Endothelial cell (in vitro differentiated cells): ENCODE measurements around the gene PSMA7. TPM values are rescaled to one million over a fixed set of nuclear protein-coding genes. Genes with fewer than 3 reads are reported as not detected.
A peak's percentile ranks its signal among the peaks of the same experiment; 100 is the strongest.

Experiments
- DNase-seq: peaks from one replicate; pipeline ENCODE4 v3.0.0; 2021; ENCODE audit warnings: low spot score
- H3K27ac Mint-ChIP-seq: one replicate; pipeline ENCODE4 v1.8.0; 2021; ENCODE audit warnings: mixed read lengths, inconsistent platforms; ENCODE audit not compliant: unreplicated experiment
- H3K27me3 Mint-ChIP-seq: one replicate; pipeline ENCODE4 v1.8.0; 2021; ENCODE audit warnings: mild to moderate bottlenecking, moderate library complexity, mixed read lengths, inconsistent platforms; ENCODE audit not compliant: unreplicated experiment
- H3K36me3 Mint-ChIP-seq: one replicate; pipeline ENCODE4 v1.8.0; 2021; ENCODE audit warnings: mild to moderate bottlenecking, low read depth, mixed read lengths, inconsistent platforms; ENCODE audit not compliant: unreplicated experiment
- H3K4me1 Mint-ChIP-seq: one replicate; pipeline ENCODE4 v1.8.0; 2021; ENCODE audit warnings: mild to moderate bottlenecking, mixed read lengths, inconsistent platforms; ENCODE audit not compliant: unreplicated experiment
- H3K4me3 Mint-ChIP-seq: one replicate; pipeline ENCODE4 v1.8.0; 2021; ENCODE audit warnings: mild to moderate bottlenecking, mixed read lengths, inconsistent platforms; ENCODE audit not compliant: unreplicated experiment
- H3K9me3 Mint-ChIP-seq: one replicate; pipeline ENCODE4 v1.8.0; 2021; ENCODE audit warnings: mixed read lengths, inconsistent platforms; ENCODE audit not compliant: unreplicated experiment
- CTCF ChIP-seq: fragments of 200-600 bp; sonication (generic); IDR thresholded peaks from one replicate; pipeline ENCODE4 v1.5.0; 2021; ENCODE audit warnings: antibody characterized with exemption; ENCODE audit not compliant: unreplicated experiment
- total RNA-seq: library from RNA; stranded (reverse); fragmentation: NEBNext Ultra II Directional; extraction: Animal tissue kit (Norgen Biotek cat#: 25700); gene quantifications from one replicate; pipeline ENCODE4 v1.2.1, GENCODE V29; 2021; ENCODE audit not compliant: unreplicated experiment

PSMA7 gene
- total RNA-seq, 1 donor from 2014 or later: 302 TPM

DNA sequence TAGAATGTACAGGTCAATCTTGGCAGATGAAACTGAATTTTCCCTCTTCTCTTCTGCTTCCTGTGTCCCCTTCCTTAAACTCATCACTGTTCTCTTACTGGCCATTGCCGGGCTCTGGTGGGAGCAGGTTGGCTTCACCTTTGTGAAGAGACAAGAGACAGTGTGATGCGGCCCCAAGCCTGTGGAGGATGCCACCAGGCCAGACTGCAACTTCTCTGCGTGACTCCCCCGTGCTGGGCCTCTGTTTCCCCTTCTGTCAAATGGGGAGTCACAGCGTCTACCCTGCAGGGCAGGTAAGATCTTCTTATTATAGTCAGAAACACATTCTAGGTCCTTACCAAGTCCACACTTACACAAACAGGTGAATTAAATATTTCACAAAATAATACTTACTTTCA, 22.8 kb downstream of the PSMA7 start:
- peak overlapping the region; percentile 10 for H3K4me3 Mint-ChIP-seq
- H3K36me3 Mint-ChIP-seq: peaks cover 11% of the 10 kb centered on the region
- no peaks in the 10 kb centered on the region for H3K9me3 Mint-ChIP-seq
- no peak for TF ChIP-seq CTCF
- peaks cover 2% of the 10 kb centered on the region for H3K4me1 Mint-ChIP-seq
- DNase-seq: no peak
- H3K27me3 Mint-ChIP-seq: peaks cover 2% of the 10 kb centered on the region
- H3K27ac Mint-ChIP-seq: no peak overlapping the region

GRCh38 chr20:62119591-62120364, 23.4 kb downstream of the PSMA7 start:
- Mint-ChIP-seq H3K9me3 (no peaks in the 10 kb centered on the region), H3K4me1 (peaks cover 2% of the 10 kb centered on the region), H3K4me3 (no peak overlapping the region), H3K27me3 (peaks cover 2% of the 10 kb centered on the region), H3K27ac (no peak overlapping the region), H3K36me3 (peaks cover 11% of the 10 kb centered on the region)
- no peak for DNase-seq
- TF ChIP-seq CTCF: no peak

DNA sequence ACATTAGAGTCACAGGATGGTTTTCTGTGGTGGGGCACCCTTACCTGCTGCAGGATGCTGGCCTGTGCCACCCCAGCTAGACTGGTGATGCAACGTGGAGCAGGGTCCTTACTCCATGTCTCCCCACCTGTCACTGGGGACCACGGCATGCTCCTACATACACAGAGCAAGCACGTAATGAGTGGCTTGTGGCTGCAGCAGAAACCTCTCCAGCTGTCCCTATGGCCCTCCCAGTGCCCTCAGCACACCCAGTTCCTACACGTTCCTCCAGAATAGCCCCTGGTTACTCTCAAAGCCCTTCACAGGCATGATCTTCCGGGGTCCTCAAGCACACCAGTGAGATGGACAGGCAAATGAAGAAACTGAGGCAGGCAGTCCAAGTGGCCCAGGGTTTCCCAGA, 24.1 kb downstream of the PSMA7 start:
- Mint-ChIP-seq H3K9me3 (no peaks in the 10 kb centered on the region), H3K36me3 (peaks cover 4% of the 10 kb centered on the region), H3K4me1 (peaks cover 2% of the 10 kb centered on the region), H3K27ac (no peak overlapping the region), H3K27me3 (peaks cover 2% of the 10 kb centered on the region), H3K4me3 (no peak overlapping the region)
- TF ChIP-seq CTCF: no peak
- no peak for DNase-seq

DNA sequence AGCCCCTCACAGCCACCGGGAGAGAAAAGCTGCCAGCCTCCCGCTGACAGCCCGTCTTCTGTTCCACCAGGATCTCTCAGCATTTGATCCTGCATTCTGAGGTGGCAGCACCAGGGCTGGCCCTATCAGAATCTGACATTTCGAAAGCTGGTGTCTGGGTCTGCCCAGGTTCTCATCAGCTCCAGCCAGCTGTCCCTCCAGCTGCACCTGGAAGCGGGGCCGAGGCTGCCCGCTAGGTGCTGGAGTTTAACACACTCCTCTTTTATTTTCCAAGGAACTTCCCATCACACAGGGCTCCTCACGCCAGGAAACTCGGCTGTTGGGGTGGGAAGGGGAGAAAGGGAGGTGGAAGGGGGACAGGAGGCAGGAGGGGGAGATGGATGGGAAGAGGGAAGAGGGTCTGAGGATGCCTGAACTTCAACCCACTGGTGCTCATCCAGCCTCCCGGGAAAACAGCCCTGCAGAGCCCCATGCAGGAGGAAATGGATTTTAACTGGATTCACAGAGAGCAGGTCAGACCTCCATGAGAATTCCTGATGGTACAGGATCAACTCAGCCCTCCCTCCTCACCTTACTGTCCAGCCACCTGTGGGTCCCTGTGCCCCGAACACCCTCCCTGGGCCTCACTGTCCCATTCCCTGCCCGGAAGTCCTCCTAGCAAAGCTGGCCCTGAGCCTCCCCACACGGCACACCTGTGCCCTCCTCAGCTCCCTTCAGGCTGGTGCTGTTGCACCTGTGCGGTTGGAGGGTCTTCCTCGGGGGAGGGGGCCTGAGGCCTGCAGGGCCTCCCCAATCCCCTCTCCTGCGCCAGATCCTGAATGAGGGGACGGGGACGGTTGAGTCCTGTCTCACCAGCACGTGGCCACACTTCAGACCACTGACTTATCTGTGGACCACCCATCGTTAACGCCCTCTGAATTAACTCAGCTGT, 24.8 kb downstream of the PSMA7 start:
- no peaks in the 10 kb centered on the region for H3K9me3 Mint-ChIP-seq
- no peak for TF ChIP-seq CTCF
- H3K4me1 Mint-ChIP-seq: peaks cover 2% of the 10 kb centered on the region
- no peak for DNase-seq
- no peak overlapping the region for H3K4me3 Mint-ChIP-seq
- no peak overlapping the region for H3K27ac Mint-ChIP-seq
- peaks cover 3% of the 10 kb centered on the region for H3K36me3 Mint-ChIP-seq
- H3K27me3 Mint-ChIP-seq: peaks cover 3% of the 10 kb centered on the region
